GM21576 (cell line): Measurements from ENCODE around the gene TRMT11.
"Not testable (repeated sequence)": the region's sequence is repeated elsewhere in the genome, so short reads cannot be mapped to it uniquely, and the experiment has no call there.

ENCODE experiments used
- ATAC-seq: cut with Tn5 transposase; IDR thresholded peaks from one replicate; pipeline ENCODE4 v1.9.1; 2021; ENCODE audit warnings: mild to moderate bottlenecking, moderate library complexity; ENCODE audit not compliant: unreplicated experiment

The TRMT11 gene

GRCh38 chr6:125986301-125987025 lies at the start of gene TRMT11:
TRMT11 (plus strand) TSS chr6:125986540; CDS start chr6:125986551, 11 bp downstream.
- peak; percentile 93 for ATAC-seq

GRCh38 chr6:125939026-125939425 lies 47.3 kb upstream of the TRMT11 start:
- ATAC-seq: no peak

GRCh38 chr6:125939791-125940190 lies 46.5 kb upstream of the TRMT11 start:
- ATAC-seq: no peak

- no peak for ATAC-seq
Measured at GRCh38 chr6:125940247-125941041, 45.9 kb upstream of the TRMT11 start.

- ATAC-seq: no peak
Measured at GRCh38 chr6:125942672-125943527, 43.4 kb upstream of the TRMT11 start.

- ATAC-seq: no peak
Measured at GRCh38 chr6:125943528-125944433, 42.6 kb upstream of the TRMT11 start.

- no peak for ATAC-seq
Measured at GRCh38 chr6:125944434-125944816, 41.9 kb upstream of the TRMT11 start.

- ATAC-seq: no peak
Measured at GRCh38 chr6:125944896-125945295, 41.4 kb upstream of the TRMT11 start.

GRCh38 chr6:125945378-125946141 lies 40.8 kb upstream of the TRMT11 start:
- no peak for ATAC-seq

GRCh38 chr6:125947615-125948014 lies 38.7 kb upstream of the TRMT11 start:
- ATAC-seq: no peak

GRCh38 chr6:125948455-125948854 lies 37.9 kb upstream of the TRMT11 start:
- no peak for ATAC-seq

- ATAC-seq: no peak
Measured at GRCh38 chr6:125949069-125949468, 37.3 kb upstream of the TRMT11 start.

- no peak for ATAC-seq
Measured at GRCh38 chr6:125950293-125950692, 36.0 kb upstream of the TRMT11 start.

- ATAC-seq: not testable (repeated sequence)
Measured at GRCh38 chr6:125950716-125951115, 35.6 kb upstream of the TRMT11 start.

- no peak for ATAC-seq
Measured at GRCh38 chr6:125951323-125951722, 35.0 kb upstream of the TRMT11 start.

GRCh38 chr6:125952764-125953501 lies 33.4 kb upstream of the TRMT11 start:
- no peak for ATAC-seq

- ATAC-seq: no peak
Measured at GRCh38 chr6:125953502-125953875, 32.9 kb upstream of the TRMT11 start.

- no peak for ATAC-seq
Measured at GRCh38 chr6:125954735-125955339, 31.5 kb upstream of the TRMT11 start.
